CD14-positive monocyte (primary cell): ENCODE data around the gene TPGS2. TPM values are rescaled to one million over a fixed set of nuclear protein-coding genes. Genes with fewer than 3 reads are reported as not detected.
A peak's percentile ranks its signal among the peaks of the same experiment; 100 is the strongest.

Source experiments
- DNase-seq, 3 donors: peaks; one replicate each; pipeline ENCODE4 v3.0.0-alpha.2; 2011 to 2022
- H2AFZ ChIP-seq: 2 replicates; pipeline ENCODE4 v1.6.0; 2012; ENCODE audit warnings: mild to moderate bottlenecking, low read depth, low read length, inconsistent platforms; ENCODE audit not compliant: insufficient read depth, poor library complexity, severe bottlenecking
- H3K27ac ChIP-seq, 2 donors: 1 replicate in 1 of 2; 2 replicates in 1 of 2; pipeline ENCODE4 v1.5.1; 2012 to 2013; ENCODE audit warnings: low read length in 2 of 2, control low read depth in 1 of 2, inconsistent platforms in 1 of 2, low read depth in 1 of 2, mild to moderate bottlenecking in 1 of 2
- H3K27me3 ChIP-seq, 2 donors: one replicate each; pipeline versions ENCODE4 v1.6.0 to v1.6.1; 2011 to 2013; ENCODE audit warnings: low read length in 2 of 2; ENCODE audit not compliant: control insufficient read depth in 2 of 2, insufficient read depth in 2 of 2
- H3K36me3 ChIP-seq, 2 donors: replicated peaks in 1 of 2; 1 replicate in 1 of 2; 2 replicates in 1 of 2; pipeline versions ENCODE4 v1.5.1 to v1.6.1; 2012 to 2013; ENCODE audit warnings: low read length in 2 of 2, control low read depth in 1 of 2, inconsistent platforms in 1 of 2, mild to moderate bottlenecking in 1 of 2; ENCODE audit not compliant: insufficient read depth in 2 of 2, control insufficient read depth in 1 of 2
- H3K4me1 ChIP-seq, 2 donors: 1 replicate in 1 of 2; 2 replicates in 1 of 2; pipeline versions ENCODE4 v1.5.1 to v1.6.1; 2012 to 2013; ENCODE audit warnings: low read length in 2 of 2, control low read depth in 1 of 2, inconsistent platforms in 1 of 2, mild to moderate bottlenecking in 1 of 2, moderate library complexity in 1 of 2; ENCODE audit not compliant: insufficient read depth in 2 of 2, control insufficient read depth in 1 of 2
- H3K4me2 ChIP-seq: replicated peaks from 2 replicates; pipeline ENCODE3; 2012; ENCODE audit warnings: low read length, moderate library complexity, mild to moderate bottlenecking; ENCODE audit not compliant: poor library complexity, severe bottlenecking; ENCODE audit errors: extremely low read depth
- H3K4me3 ChIP-seq, 3 experiments: fragments of 200-600 bp in 1 of 3; sonication (generic) in 1 of 3; replicated peaks in 1 of 3; 1 replicate in 2 of 3; 2 replicates in 1 of 3; pipeline ENCODE4 v1.5.1; 2011 to 2013; ENCODE audit warnings: low read length in 3 of 3, mild to moderate bottlenecking in 3 of 3, control low read depth in 2 of 3, low read depth in 2 of 3, inconsistent platforms in 1 of 3, moderate library complexity in 1 of 3
- H3K79me2 ChIP-seq: 2 replicates; pipeline ENCODE4 v1.6.0; 2012; ENCODE audit warnings: mild to moderate bottlenecking, control low read depth, inconsistent platforms, low read length, moderate library complexity; ENCODE audit not compliant: insufficient read depth
- H3K9ac ChIP-seq: 2 replicates; pipeline ENCODE4 v1.6.0; 2017; ENCODE audit warnings: low read length, mild to moderate bottlenecking; ENCODE audit not compliant: insufficient read depth, poor library complexity, severe bottlenecking
- H3K9me3 ChIP-seq, 2 donors: replicated peaks in 1 of 2; 1 replicate in 1 of 2; 2 replicates in 1 of 2; pipeline versions ENCODE4 v1.5.1 to v1.6.1; 2012 to 2013; ENCODE audit warnings: low read length in 2 of 2, control low read depth in 1 of 2; ENCODE audit not compliant: control insufficient read depth in 1 of 2, insufficient read depth in 1 of 2
- H4K20me1 ChIP-seq: 2 replicates; pipeline ENCODE4 v1.6.0; 2012; ENCODE audit warnings: mild to moderate bottlenecking, low read length, control low read depth, moderate library complexity; ENCODE audit not compliant: insufficient read depth
- H3K27ac Mint-ChIP-seq, 7 donors: one replicate each; pipeline ENCODE4 v1.8.0; 2020; ENCODE audit warnings: mild to moderate bottlenecking in 7 of 7, mixed read lengths in 7 of 7, moderate library complexity in 6 of 7, inconsistent platforms in 2 of 7
- H3K27me3 Mint-ChIP-seq, 3 donors: one replicate each; pipeline ENCODE4 v1.8.0; 2021 to 2022; ENCODE audit warnings: low read depth in 3 of 3, mild to moderate bottlenecking in 3 of 3, mixed read lengths in 3 of 3, moderate library complexity in 3 of 3, inconsistent platforms in 1 of 3
- H3K36me3 Mint-ChIP-seq, 2 donors: one replicate each; pipeline ENCODE4 v1.8.0; 2020; ENCODE audit warnings: mixed read lengths in 2 of 2, inconsistent platforms in 1 of 2, mild to moderate bottlenecking in 1 of 2
- H3K4me1 Mint-ChIP-seq: one replicate; pipeline ENCODE4 v1.8.0; 2020; ENCODE audit warnings: mild to moderate bottlenecking, mixed read lengths
- H3K4me3 Mint-ChIP-seq, 2 donors: one replicate each; pipeline ENCODE4 v1.8.0; 2020; ENCODE audit warnings: mild to moderate bottlenecking in 2 of 2, mixed read lengths in 2 of 2, moderate library complexity in 1 of 2
- H3K9me3 Mint-ChIP-seq, 7 donors: one replicate each; pipeline ENCODE4 v1.8.0; 2020 to 2022; ENCODE audit warnings: mixed read lengths in 7 of 7, mild to moderate bottlenecking in 6 of 7, moderate library complexity in 6 of 7, inconsistent platforms in 2 of 7
- WGBS: methylation state at CpG from one replicate; pipeline ENCODE4 v1.1.5; 2013; ENCODE audit warnings: missing lambda C conversion rate; ENCODE audit not compliant: insufficient coverage; 5-methylcytosine and 5-hydroxymethylcytosine counted together
- intact Hi-C, 2 donors: fragments of 100-400 bp; cut with micrococcal nuclease; formaldehyde crosslinking; loops; one replicate each; pipeline versions ENCODE4 v1.15.0 to v1.15.1; 2023
- polyA plus RNA-seq, 3 donors: library from polyadenylated mRNA; depleted of rRNA in 1 of 3; unstranded in 2 of 3; stranded (reverse) in 1 of 3; fragments of 300-500 nt in 2 of 3; fragments of >200 nt in 1 of 3; fragmentation: Illumina TruSeq in 2 of 3; gene quantifications; 1 replicate in 2 of 3; 2 replicates in 1 of 3; pipeline ENCODE4 v1.2.3, GENCODE V29; 2012 to 2021
- TF ChIP-seq, protein P1 (sequence below): fragments of 200-600 bp; IDR thresholded peaks from one replicate; pipeline ENCODE4 v1.8.0; 2022; ENCODE audit warnings: antibody characterized with exemption, mild to moderate bottlenecking

The TPGS2 gene
- polyA plus RNA-seq, 3 donors, result 27.6 to 50.1 (median 41.5) TPM

DNA sequence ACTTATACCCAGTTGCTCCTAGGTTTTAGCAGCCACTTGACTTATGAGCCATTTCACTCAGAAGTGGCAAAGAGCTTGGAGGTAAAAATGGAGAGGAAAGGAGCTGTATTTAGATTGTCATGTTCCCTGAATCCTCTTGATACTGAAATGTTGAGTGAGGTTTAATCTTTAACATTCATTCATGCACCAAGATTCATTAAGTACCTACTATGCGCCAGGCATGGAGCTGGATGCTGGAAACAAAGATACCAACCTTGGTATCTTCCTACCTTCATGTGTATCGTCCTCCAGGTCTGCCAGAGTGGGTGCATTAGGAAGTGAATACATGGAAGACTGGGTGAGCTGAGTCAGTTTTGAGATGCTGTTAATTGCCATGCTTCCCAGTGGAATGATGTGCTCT lies 23.7 kb downstream of the TPGS2 start:
- Histone ChIP-seq H3K27me3 (no peaks in the 10 kb centered on the region), H3K79me2 (no peaks in the 10 kb centered on the region), H3K36me3 (peaks cover 49 to 77% of the 10 kb centered on the region in 2 donors), H3K9me3 (no peaks in the 10 kb centered on the region), H3K9ac (no peak overlapping the region), H2AFZ (no peak overlapping the region), H4K20me1 (no peaks in the 10 kb centered on the region), H3K4me2 (no peak overlapping the region), H3K27ac (no peak overlapping the region), H3K4me1 (no peaks in the 10 kb centered on the region), H3K4me3 (no peak overlapping the region)
- no peak overlapping the region for H3K4me3 Mint-ChIP-seq
- intact Hi-C loops, result no loop called here
- no peak for DNase-seq
- H3K27me3 Mint-ChIP-seq, result peaks cover 0 to 2% (median 0%) of the 10 kb centered on the region in 3 donors
- H3K4me1 Mint-ChIP-seq, result no peaks in the 10 kb centered on the region
- H3K9me3 Mint-ChIP-seq, result peaks cover 0 to 4% (median 0%) of the 10 kb centered on the region in 7 donors
- no CpG with 5 or more reads among the region's 2 CpGs for WGBS
- H3K27ac Mint-ChIP-seq, result no peak overlapping the region
- TF ChIP-seq, protein P1, sequence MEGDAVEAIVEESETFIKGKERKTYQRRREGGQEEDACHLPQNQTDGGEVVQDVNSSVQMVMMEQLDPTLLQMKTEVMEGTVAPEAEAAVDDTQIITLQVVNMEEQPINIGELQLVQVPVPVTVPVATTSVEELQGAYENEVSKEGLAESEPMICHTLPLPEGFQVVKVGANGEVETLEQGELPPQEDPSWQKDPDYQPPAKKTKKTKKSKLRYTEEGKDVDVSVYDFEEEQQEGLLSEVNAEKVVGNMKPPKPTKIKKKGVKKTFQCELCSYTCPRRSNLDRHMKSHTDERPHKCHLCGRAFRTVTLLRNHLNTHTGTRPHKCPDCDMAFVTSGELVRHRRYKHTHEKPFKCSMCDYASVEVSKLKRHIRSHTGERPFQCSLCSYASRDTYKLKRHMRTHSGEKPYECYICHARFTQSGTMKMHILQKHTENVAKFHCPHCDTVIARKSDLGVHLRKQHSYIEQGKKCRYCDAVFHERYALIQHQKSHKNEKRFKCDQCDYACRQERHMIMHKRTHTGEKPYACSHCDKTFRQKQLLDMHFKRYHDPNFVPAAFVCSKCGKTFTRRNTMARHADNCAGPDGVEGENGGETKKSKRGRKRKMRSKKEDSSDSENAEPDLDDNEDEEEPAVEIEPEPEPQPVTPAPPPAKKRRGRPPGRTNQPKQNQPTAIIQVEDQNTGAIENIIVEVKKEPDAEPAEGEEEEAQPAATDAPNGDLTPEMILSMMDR, result no peak
- peaks cover 61 to 75% of the 10 kb centered on the region in 2 donors for H3K36me3 Mint-ChIP-seq

DNA sequence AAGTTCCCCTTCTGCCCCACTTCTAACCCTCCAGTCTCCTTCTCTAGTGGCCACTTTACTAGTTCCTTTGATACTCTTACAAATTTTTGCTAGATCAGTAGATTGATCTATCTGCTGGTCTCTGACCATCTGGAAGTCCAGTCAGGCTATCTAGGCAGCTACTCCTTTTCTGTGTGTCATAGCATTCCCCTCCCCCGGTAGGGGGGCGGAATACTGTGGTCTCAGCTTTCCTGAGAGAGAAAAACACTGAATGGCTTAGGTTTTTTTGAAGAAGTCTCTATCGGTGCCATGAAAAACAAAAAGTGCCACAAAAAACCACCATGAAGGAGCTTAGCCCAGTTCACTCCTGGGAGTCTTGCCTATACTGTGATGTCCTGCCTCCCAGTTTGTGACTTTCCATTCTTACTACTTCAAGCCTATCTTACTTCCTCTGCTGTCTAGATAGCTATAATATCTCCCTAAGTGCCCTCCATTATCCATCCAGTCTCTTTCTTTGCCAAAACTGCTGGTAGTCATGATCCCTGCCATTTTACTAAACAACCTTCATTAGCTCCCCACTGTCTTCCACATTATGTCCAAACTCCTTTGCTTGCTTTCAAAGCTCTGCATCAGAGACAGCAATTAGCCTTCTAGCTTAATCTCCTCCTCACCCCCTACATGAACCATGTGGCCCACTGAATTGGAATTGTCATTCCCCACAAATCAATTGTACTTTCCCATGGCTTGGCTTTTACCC lies 29.9 kb downstream of the TPGS2 start:
- H3K27ac ChIP-seq, result no peak overlapping the region
- no peak overlapping the region for H2AFZ ChIP-seq
- H3K4me3 ChIP-seq, result no peak overlapping the region
- H3K27me3 ChIP-seq, result no peaks in the 10 kb centered on the region
- H3K4me1 Mint-ChIP-seq, result no peaks in the 10 kb centered on the region
- H3K4me2 ChIP-seq, result no peak overlapping the region
- intact Hi-C loops, result no loop called here
- no peaks in the 10 kb centered on the region for H4K20me1 ChIP-seq
- H3K9ac ChIP-seq, result no peak overlapping the region
- no peaks in the 10 kb centered on the region for H3K79me2 ChIP-seq
- TF ChIP-seq, protein P1, result no peak
- no peaks in the 10 kb centered on the region for H3K27me3 Mint-ChIP-seq
- peaks cover 63 to 97% of the 10 kb centered on the region in 2 donors for H3K36me3 ChIP-seq
- peak overlapping the region in 1 of 7 donors; percentile 12 for H3K27ac Mint-ChIP-seq
- WGBS, result 80% methylated on average over 1 of the region's 3 CpGs
- H3K36me3 Mint-ChIP-seq, result peaks cover 76 to 91% of the 10 kb centered on the region in 2 donors
- H3K9me3 Mint-ChIP-seq, result peaks cover 0 to under 1% (median 0%) of the 10 kb centered on the region in 7 donors
- no peak overlapping the region for H3K4me3 Mint-ChIP-seq
- DNase-seq, result no peak
- no peaks in the 10 kb centered on the region for H3K4me1 ChIP-seq
- no peaks in the 10 kb centered on the region for H3K9me3 ChIP-seq
